PC-9 (cell line): ENCODE measurements around the gene FLNB.

ENCODE experiments used
- CTCF ChIP-seq: fragments of 200-600 bp; sonication (generic); conservative IDR thresholded peaks from 2 replicates; pipeline ENCODE4 v1.6.1; 2017; ENCODE audit warnings: mixed run types, antibody characterized with exemption, mild to moderate bottlenecking, moderate library complexity
- EZH2 ChIP-seq: fragments of 200-600 bp; sonication (generic); IDR thresholded peaks from 2 replicates; pipeline ENCODE4 v1.8.0; 2017; ENCODE audit warnings: antibody characterized with exemption, low read depth

- TF ChIP-seq CTCF: no peak
- no peak for TF ChIP-seq EZH2
Observed at GRCh38 chr3:57985176-57985983, 22.8 kb upstream of the FLNB start.
